ENCODE measurements around the gene ILK. TPM values are rescaled to one million over a fixed set of nuclear protein-coding genes. Genes with fewer than 3 reads are reported as not detected.

ILK gene
- total RNA-seq, 1 donor from 2014 or later: 183 TPM

- no peaks in the 10 kb centered on the region for H3K36me3 Mint-ChIP-seq (ENCODE audit: low read depth, unreplicated experiment)
Measured at GRCh38 chr11:6652182-6652581, 48.6 kb downstream of the ILK start.

GRCh38 chr11:6653097-6653496 lies 49.5 kb downstream of the ILK start:
- Mint-ChIP-seq H3K36me3 (ENCODE audit: low read depth, unreplicated experiment) (no peaks in the 10 kb centered on the region), H3K4me1 (ENCODE audit: unreplicated experiment) (peaks cover 11% of the 10 kb centered on the region), H3K27ac (ENCODE audit: unreplicated experiment) (no peak overlapping the region), H3K4me3 (ENCODE audit: unreplicated experiment) (no peak overlapping the region), H3K27me3 (ENCODE audit: unreplicated experiment) (peaks cover 4% of the 10 kb centered on the region), H3K9me3 (ENCODE audit: unreplicated experiment) (no peaks in the 10 kb centered on the region)
- DNase-seq (ENCODE audit: low spot score): no peak
- TF ChIP-seq CTCF (IDR thresholded peaks at IDR 0.05; ENCODE audit: unreplicated experiment): no peak

More at GRCh38 chr11:6652182-6652581, 48.6 kb downstream of the ILK start:
- H3K4me1 Mint-ChIP-seq (ENCODE audit: unreplicated experiment): peaks cover 9% of the 10 kb centered on the region
- no peak overlapping the region for H3K27ac Mint-ChIP-seq (ENCODE audit: unreplicated experiment)
- H3K9me3 Mint-ChIP-seq (ENCODE audit: unreplicated experiment): no peaks in the 10 kb centered on the region
- H3K4me3 Mint-ChIP-seq (ENCODE audit: unreplicated experiment): no peak overlapping the region
- DNase-seq (ENCODE audit: low spot score): no peak
- TF ChIP-seq CTCF (IDR thresholded peaks at IDR 0.05; ENCODE audit: unreplicated experiment): no peak
- peaks cover 4% of the 10 kb centered on the region for H3K27me3 Mint-ChIP-seq (ENCODE audit: unreplicated experiment)

- H3K4me1 Mint-ChIP-seq (ENCODE audit: unreplicated experiment): peaks cover 11% of the 10 kb centered on the region
- peaks cover 4% of the 10 kb centered on the region for H3K27me3 Mint-ChIP-seq (ENCODE audit: unreplicated experiment)
- no peaks in the 10 kb centered on the region for H3K9me3 Mint-ChIP-seq (ENCODE audit: unreplicated experiment)
- H3K27ac Mint-ChIP-seq (ENCODE audit: unreplicated experiment): no peak overlapping the region
- H3K36me3 Mint-ChIP-seq (ENCODE audit: low read depth, unreplicated experiment): no peaks in the 10 kb centered on the region
- H3K4me3 Mint-ChIP-seq (ENCODE audit: unreplicated experiment): no peak overlapping the region
- no peak for TF ChIP-seq CTCF (IDR thresholded peaks at IDR 0.05; ENCODE audit: unreplicated experiment)
- no peak for DNase-seq (ENCODE audit: low spot score)
Measured at GRCh38 chr11:6653656-6654055, 50.1 kb downstream of the ILK start.

- H3K27ac Mint-ChIP-seq (ENCODE audit: unreplicated experiment): no peak overlapping the region
- DNase-seq (ENCODE audit: low spot score): no peak
- H3K4me3 Mint-ChIP-seq (ENCODE audit: unreplicated experiment): no peak overlapping the region
- H3K27me3 Mint-ChIP-seq (ENCODE audit: unreplicated experiment): peaks cover 4% of the 10 kb centered on the region
- H3K9me3 Mint-ChIP-seq (ENCODE audit: unreplicated experiment): no peaks in the 10 kb centered on the region
- TF ChIP-seq CTCF (IDR thresholded peaks at IDR 0.05; ENCODE audit: unreplicated experiment): no peak
- peaks cover 11% of the 10 kb centered on the region for H3K4me1 Mint-ChIP-seq (ENCODE audit: unreplicated experiment)
- H3K36me3 Mint-ChIP-seq (ENCODE audit: low read depth, unreplicated experiment): no peaks in the 10 kb centered on the region
Measured at GRCh38 chr11:6654281-6655019, 50.9 kb downstream of the ILK start.

GRCh38 chr11:6655020-6655789 lies 51.6 kb downstream of the ILK start:
- H3K27me3 Mint-ChIP-seq (ENCODE audit: unreplicated experiment): peaks cover 4% of the 10 kb centered on the region
- no peaks in the 10 kb centered on the region for H3K9me3 Mint-ChIP-seq (ENCODE audit: unreplicated experiment)
- H3K4me3 Mint-ChIP-seq (ENCODE audit: unreplicated experiment): no peak overlapping the region
- peaks cover 11% of the 10 kb centered on the region for H3K4me1 Mint-ChIP-seq (ENCODE audit: unreplicated experiment)
- H3K36me3 Mint-ChIP-seq (ENCODE audit: low read depth, unreplicated experiment): no peaks in the 10 kb centered on the region
- peak; percentile 38 for DNase-seq (ENCODE audit: low spot score)
- no peak for TF ChIP-seq CTCF (IDR thresholded peaks at IDR 0.05; ENCODE audit: unreplicated experiment)
- no peak overlapping the region for H3K27ac Mint-ChIP-seq (ENCODE audit: unreplicated experiment)

Data from endothelial cell (in vitro differentiated cells).